Retinal pigment epithelial cell (primary cell): ENCODE measurements around the gene DOK7.

Experiments used
- DNase-seq: peaks from one replicate; pipeline ENCODE4 v3.0.0-alpha.2; 2010; ENCODE audit warnings: low read depth
- H3K4me3 ChIP-seq: 2 replicates; pipeline ENCODE4 v1.5.1; 2011; ENCODE audit warnings: mild to moderate bottlenecking, low read length, control low read depth, moderate library complexity
- TF ChIP-seq, protein P1 (sequence below): conservative IDR thresholded peaks from 2 replicates; pipeline ENCODE4 v1.5.1; 2011; ENCODE audit warnings: low read depth, low read length, control low read depth, inconsistent platforms

DOK7 gene

DNA sequence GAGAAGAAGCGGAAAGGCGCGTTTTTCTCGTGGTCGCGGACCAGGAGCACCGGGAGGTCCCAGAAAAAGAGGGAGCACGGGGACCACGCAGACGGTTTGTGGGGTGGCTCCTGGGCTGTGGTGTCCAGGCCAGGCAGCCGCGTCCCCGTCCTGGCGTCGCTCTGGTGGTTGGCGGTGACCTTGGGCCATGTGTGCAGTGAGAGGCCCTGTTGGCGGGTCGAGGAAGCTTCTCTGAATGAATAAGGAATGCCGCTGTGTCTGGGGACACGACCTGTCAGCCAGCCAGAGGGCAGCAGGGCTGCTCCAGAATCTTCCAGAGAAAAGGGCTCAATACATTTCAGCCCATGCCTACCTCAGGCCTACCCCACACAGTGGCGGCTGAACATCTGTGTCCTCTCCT, 45.7 kb upstream of the DOK7 start:
- no peak overlapping the region for H3K4me3 ChIP-seq
- no peak for DNase-seq
- TF ChIP-seq, protein P1, sequence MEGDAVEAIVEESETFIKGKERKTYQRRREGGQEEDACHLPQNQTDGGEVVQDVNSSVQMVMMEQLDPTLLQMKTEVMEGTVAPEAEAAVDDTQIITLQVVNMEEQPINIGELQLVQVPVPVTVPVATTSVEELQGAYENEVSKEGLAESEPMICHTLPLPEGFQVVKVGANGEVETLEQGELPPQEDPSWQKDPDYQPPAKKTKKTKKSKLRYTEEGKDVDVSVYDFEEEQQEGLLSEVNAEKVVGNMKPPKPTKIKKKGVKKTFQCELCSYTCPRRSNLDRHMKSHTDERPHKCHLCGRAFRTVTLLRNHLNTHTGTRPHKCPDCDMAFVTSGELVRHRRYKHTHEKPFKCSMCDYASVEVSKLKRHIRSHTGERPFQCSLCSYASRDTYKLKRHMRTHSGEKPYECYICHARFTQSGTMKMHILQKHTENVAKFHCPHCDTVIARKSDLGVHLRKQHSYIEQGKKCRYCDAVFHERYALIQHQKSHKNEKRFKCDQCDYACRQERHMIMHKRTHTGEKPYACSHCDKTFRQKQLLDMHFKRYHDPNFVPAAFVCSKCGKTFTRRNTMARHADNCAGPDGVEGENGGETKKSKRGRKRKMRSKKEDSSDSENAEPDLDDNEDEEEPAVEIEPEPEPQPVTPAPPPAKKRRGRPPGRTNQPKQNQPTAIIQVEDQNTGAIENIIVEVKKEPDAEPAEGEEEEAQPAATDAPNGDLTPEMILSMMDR: no peak

DNA sequence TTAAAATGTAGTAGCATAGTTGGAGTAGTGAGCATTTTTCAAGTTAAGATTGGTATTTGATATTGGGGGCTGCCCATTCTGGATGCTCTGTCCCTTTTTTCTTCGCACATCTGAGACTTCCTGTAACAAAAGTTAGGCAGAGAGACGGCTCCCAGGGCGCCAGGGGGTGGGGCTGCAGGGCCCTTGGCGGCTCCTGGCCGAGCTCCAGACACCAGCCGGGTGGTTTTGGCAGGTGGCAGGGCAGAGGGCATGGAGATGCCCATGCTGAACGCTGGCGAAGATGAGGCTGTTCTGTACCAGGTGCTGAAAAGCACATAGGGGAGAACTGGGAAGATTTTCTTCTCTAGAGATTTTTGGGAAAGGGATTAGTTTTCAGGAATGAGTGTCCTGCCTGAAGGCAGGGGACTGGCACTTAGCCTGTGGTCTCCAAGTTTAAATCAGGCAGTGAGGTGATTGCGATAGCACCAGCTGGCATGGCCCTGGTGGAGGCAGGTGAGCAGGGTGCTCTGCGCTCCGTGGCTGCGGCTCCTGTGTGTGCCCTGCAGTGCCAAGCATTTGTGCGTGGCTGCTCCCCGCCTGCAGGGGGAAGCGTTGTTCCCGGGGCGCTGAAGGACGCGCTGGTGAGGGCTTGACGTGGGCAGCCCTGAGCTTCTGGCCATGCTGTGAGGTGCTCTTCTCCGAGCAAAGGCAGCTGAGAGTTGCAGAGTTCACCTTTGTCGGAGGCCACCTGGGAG, 44.9 kb upstream of the DOK7 start:
- TF ChIP-seq, protein P1: peak; percentile 18
- no peak for DNase-seq
- H3K4me3 ChIP-seq: no peak overlapping the region

DNA sequence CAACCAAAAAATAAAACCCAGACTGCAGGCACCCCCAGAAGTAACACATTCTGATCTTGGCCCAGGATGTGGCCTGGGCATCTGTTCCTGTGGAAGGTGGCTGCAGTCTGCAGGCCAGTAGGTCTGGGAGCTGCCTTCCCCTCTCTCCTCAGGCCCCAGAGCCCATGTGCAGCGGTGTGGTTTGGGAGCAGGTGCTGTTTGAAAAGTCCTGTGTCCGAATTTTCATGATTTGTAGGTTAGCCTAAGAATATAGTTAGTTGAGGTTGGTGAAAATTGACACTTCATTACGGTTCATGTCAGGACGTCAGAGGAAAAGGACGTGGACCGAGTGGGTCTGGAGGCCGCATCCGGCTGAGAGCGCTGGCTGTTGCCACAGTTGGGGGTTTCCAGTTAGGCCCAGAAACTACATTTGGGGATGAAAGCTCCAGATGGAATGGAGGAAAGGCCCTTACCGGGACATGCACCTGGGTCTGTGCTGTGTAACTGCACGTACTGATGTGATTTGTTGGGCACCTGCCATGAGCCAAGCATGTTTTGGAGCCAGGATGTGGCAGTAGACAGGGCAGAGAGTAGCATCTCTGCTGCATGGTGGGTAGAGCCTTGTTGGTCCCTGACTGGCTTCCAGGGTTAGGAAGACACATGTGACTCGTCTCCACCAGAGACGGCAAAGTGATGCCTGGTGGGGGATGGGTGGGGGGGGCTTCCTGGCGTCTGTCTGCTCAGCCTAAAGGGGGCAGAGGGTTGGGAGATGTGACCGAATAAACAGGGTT, 43.1 kb upstream of the DOK7 start:
- TF ChIP-seq, protein P1: no peak
- DNase-seq: no peak
- H3K4me3 ChIP-seq: no peak overlapping the region

DNA sequence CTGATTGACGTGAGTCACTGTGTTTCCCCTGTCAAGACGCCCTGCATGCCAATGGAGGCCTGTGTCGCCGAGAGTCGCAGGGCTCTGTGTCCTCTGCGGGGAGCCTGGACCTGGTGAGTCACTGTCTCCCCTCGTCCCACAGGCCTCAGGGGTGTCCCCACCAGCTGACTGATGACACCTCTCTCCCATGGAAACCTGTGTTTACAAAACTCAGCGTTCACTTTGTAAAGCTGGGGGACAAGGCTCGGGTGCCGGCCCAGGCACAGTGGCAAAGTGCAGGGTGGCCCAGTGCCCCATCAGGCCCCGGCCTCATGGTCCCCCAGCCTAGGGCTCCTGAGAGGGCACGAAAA, 42.5 kb upstream of the DOK7 start:
- TF ChIP-seq, protein P1: no peak
- no peak overlapping the region for H3K4me3 ChIP-seq
- DNase-seq: no peak

GRCh38 chr4:3420956-3421355, 42.1 kb upstream of the DOK7 start:
- TF ChIP-seq, protein P1: no peak

GRCh38 chr4:3421470-3421869, 41.6 kb upstream of the DOK7 start:
- TF ChIP-seq, protein P1: no peak
- no peak overlapping the region for H3K4me3 ChIP-seq
- no peak for DNase-seq

More at GRCh38 chr4:3420956-3421355, 42.1 kb upstream of the DOK7 start:
- DNase-seq: no peak
- H3K4me3 ChIP-seq: no peak overlapping the region
